ENCODE results near the gene GSTK1. TPM values are rescaled to one million over a fixed set of nuclear protein-coding genes. Genes with fewer than 3 reads are reported as not detected.
"Not testable (repeated sequence)": the region's sequence is repeated elsewhere in the genome, so short reads cannot be mapped to it uniquely, and the experiment has no call there.

GSTK1 gene
- total and polyA plus RNA-seq, 11 donors, result 123 to 349 (median 278) TPM

GRCh38 chr7:143261901-143262300, 1.3 kb upstream of the GSTK1 start:
- H3K36me3 ChIP-seq, result peaks cover 0 to 20% (median 4%) of the 10 kb centered on the region in 9 donors
- H3K9me3 ChIP-seq, result no peaks in the 10 kb centered on the region
- DNase-seq (no peak), ATAC-seq (no peak)
- H3K27me3 ChIP-seq, result no peaks in the 10 kb centered on the region
- WGBS, 4 donors, result 86 to 94% (median 90%) methylated on average over 1 of the region's 1 CpG
- H3K4me1 ChIP-seq, result peaks cover 3 to 32% (median 19%) of the 10 kb centered on the region in 12 donors
- H3K27ac ChIP-seq, result no peak overlapping the region
- no peak overlapping the region for H3K4me3 ChIP-seq
- TF ChIP-seq POLR2A (IDR thresholded peaks at IDR 0.05) (no peak), CTCF (IDR thresholded peaks at IDR 0.05) (no peak)
- intact Hi-C loops (cut with DNase I), result loop anchor here in 4 of 10 donors (1.0 to 10.0 kb wide), 5 partner anchors 27 to 113 kb away; partner anchors contain the start of gene CASP2 (in 1 of the 4)

- Histone ChIP-seq H3K36me3 (peaks cover 0 to 43% (median 26%) of the 10 kb centered on the region in 9 donors), H3K4me1 (peaks cover 3 to 26% (median 19%) of the 10 kb centered on the region in 12 donors), H3K4me3 (peak overlapping the region; percentile 45 to 90 (median 80)), H3K27ac (peak overlapping the region; percentile 78 to 94 (median 89))
- not testable (repeated sequence) for H3K9me3 ChIP-seq, DNase-seq, H3K27me3 ChIP-seq
- WGBS, 4 donors, result 50 to 57% (median 57%) methylated on average over 15 of the region's 15 CpGs
- ATAC-seq, result peak in 1 of 4 donors; percentile 8
- intact Hi-C loops (cut with DNase I), result loop anchor here in 3 of 10 donors (5.0 to 10.0 kb wide), 3 partner anchors 38 to 111 kb away; no protein-coding TSS in a partner anchor
Measured at GRCh38 chr7:143264196-143264568, 941 bp downstream of the GSTK1 start.

- no peak for ATAC-seq
- no peaks in the 10 kb centered on the region for H3K9me3 ChIP-seq
- 52 to 73% (median 63%) methylated on average over 15 of the region's 15 CpGs for WGBS, 4 donors
- H3K4me1 ChIP-seq, result peaks cover 3 to 26% (median 19%) of the 10 kb centered on the region in 12 donors
- H3K27ac ChIP-seq, result peak overlapping the region in 7 of 12 donors; percentile 12 to 91 (median 84)
- no peaks in the 10 kb centered on the region for H3K27me3 ChIP-seq
- no peak for TF ChIP-seq POLR2A (IDR thresholded peaks at IDR 0.05)
- no peak for TF ChIP-seq CTCF (IDR thresholded peaks at IDR 0.05)
- peaks cover 0 to 53% (median 36%) of the 10 kb centered on the region in 9 donors for H3K36me3 ChIP-seq
- peak in 2 of 5 donors; percentile 29 to 56 for DNase-seq
- intact Hi-C loops (cut with DNase I), result loop anchor here in 1 of 10 donors (10.0 kb wide), 1 partner anchor 110 kb away; no protein-coding TSS in a partner anchor
- H3K4me3 ChIP-seq, result peak overlapping the region in 10 of 12 donors; percentile 7 to 90 (median 82)
Measured at GRCh38 chr7:143265017-143265693, 1.9 kb downstream of the GSTK1 start.

- 66 to 83% (median 73%) methylated on average over 5 of the region's 5 CpGs for WGBS, 4 donors
- Histone ChIP-seq H3K36me3 (peaks cover 0 to 71% (median 40%) of the 10 kb centered on the region in 9 donors), H3K27me3 (no peaks in the 10 kb centered on the region), H3K9me3 (no peaks in the 10 kb centered on the region), H3K4me3 (no peak overlapping the region), H3K27ac (no peak overlapping the region), H3K4me1 (peaks cover under 1 to 19% (median 13%) of the 10 kb centered on the region in 12 donors)
- no peak for TF ChIP-seq POLR2A (IDR thresholded peaks at IDR 0.05)
- TF ChIP-seq CTCF (IDR thresholded peaks at IDR 0.05), result no peak
- ATAC-seq (no peak), DNase-seq (no peak)
- intact Hi-C loops (cut with DNase I), result loop anchor here in 1 of 10 donors (10.0 kb wide), 1 partner anchor 106 kb away; no protein-coding TSS in a partner anchor
Measured at GRCh38 chr7:143269251-143269650, 6.0 kb downstream of the GSTK1 start.

Measured in heart left ventricle (tissue), 16 donors.